M059J (cell line): ENCODE measurements around the gene TBCK. TPM values are rescaled to one million over a fixed set of nuclear protein-coding genes. Genes with fewer than 3 reads are reported as not detected.
"Not testable (repeated sequence)": the region's sequence is repeated elsewhere in the genome, so short reads cannot be mapped to it uniquely, and the experiment has no call there.

Experiments used
- DNase-seq: peaks from one replicate; pipeline ENCODE4 v3.0.0-alpha.2; 2012; ENCODE audit warnings: low read depth
- total RNA-seq: library from RNA; depleted of rRNA; stranded (reverse); fragments of >200 nt; shearing (Covaris generic); gene quantifications from 2 replicates; pipeline ENCODE4 v1.2.3, GENCODE V29; 2014

The TBCK gene
- total RNA-seq, 1 experiment from 2014 or later: 12.2 TPM

GRCh38 chr4:106119949-106120555, 196.0 kb downstream of the TBCK start:
- DNase-seq: not testable (repeated sequence)

GRCh38 chr4:106116025-106116424, 200.0 kb downstream of the TBCK start:
- no peak for DNase-seq

- DNase-seq: no peak
Measured at GRCh38 chr4:106114270-106114669, 201.7 kb downstream of the TBCK start.

- not testable (repeated sequence) for DNase-seq
Measured at GRCh38 chr4:106111778-106112469, 204.1 kb downstream of the TBCK start.

GRCh38 chr4:106109929-106110328, 206.1 kb downstream of the TBCK start:
- DNase-seq: no peak

- DNase-seq: no peak
Measured at GRCh38 chr4:106105697-106106096, 210.3 kb downstream of the TBCK start.

- DNase-seq: no peak
Measured at GRCh38 chr4:106104276-106104675, 211.7 kb downstream of the TBCK start.

GRCh38 chr4:106096454-106096853, 219.6 kb downstream of the TBCK start:
- DNase-seq: no peak

GRCh38 chr4:106095408-106095807, 220.6 kb downstream of the TBCK start:
- DNase-seq: peak; percentile 5

GRCh38 chr4:106092361-106093040, 223.5 kb downstream of the TBCK start:
- no peak for DNase-seq

- no peak for DNase-seq
Measured at GRCh38 chr4:106090826-106091225, 225.2 kb downstream of the TBCK start.

- DNase-seq: no peak
Measured at GRCh38 chr4:106083065-106083464, 232.9 kb downstream of the TBCK start.

- DNase-seq: no peak
Measured at GRCh38 chr4:106080376-106080775, 235.6 kb downstream of the TBCK start.

- DNase-seq: no peak
Measured at GRCh38 chr4:106079616-106080015, 236.4 kb downstream of the TBCK start.

- no peak for DNase-seq
Measured at GRCh38 chr4:106065018-106065417, 251.0 kb downstream of the TBCK start.

- DNase-seq: peak; percentile 25
Measured at GRCh38 chr4:106063009-106063408, 253.0 kb downstream of the TBCK start.

- DNase-seq: peak; percentile 73
Measured at GRCh38 chr4:106062452-106062875, 253.5 kb downstream of the TBCK start.

- peak; percentile 36 for DNase-seq
Measured at GRCh38 chr4:106058921-106059320, 257.1 kb downstream of the TBCK start.

GRCh38 chr4:106056914-106057313, 259.1 kb downstream of the TBCK start:
- no peak for DNase-seq

- DNase-seq: no peak
Measured at GRCh38 chr4:106051514-106051913, 264.5 kb downstream of the TBCK start.

GRCh38 chr4:106049490-106049889, 266.5 kb downstream of the TBCK start:
- no peak for DNase-seq

GRCh38 chr4:106048250-106048971, 267.6 kb downstream of the TBCK start:
- no peak for DNase-seq
